GM21381 (cell line): Measurements from ENCODE around the gene PLAAT2.

ENCODE experiments used
- ATAC-seq: cut with Tn5 transposase; IDR thresholded peaks from one replicate; pipeline ENCODE4 v1.9.1; 2021; ENCODE audit warnings: mild to moderate bottlenecking, moderate library complexity; ENCODE audit not compliant: unreplicated experiment

Gene PLAAT2

DNA sequence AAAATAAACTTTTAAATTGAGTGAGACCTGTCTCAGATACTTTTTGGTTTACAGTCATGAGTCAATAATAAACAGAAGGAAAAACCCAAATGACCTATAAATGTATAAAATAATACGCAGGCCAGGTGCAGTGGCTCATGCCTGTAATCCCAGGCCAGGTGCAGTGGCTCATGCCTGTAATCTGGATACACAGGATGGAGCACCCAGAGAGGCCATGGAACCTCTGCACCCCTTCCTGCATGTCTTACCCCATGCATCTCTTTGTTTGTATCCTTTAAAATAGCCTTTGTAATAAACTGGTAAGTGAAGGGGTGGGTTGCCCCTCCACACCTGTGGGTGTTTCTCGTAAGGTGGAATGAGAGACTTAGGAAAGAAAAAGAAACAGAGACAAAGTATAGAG lies 35.5 kb downstream of the PLAAT2 start:
- no peak for ATAC-seq

GRCh38 chr11:63523151-63523550 lies 40.0 kb downstream of the PLAAT2 start:
- ATAC-seq, result no peak

GRCh38 chr11:63521896-63522295 lies 41.3 kb downstream of the PLAAT2 start:
- ATAC-seq, result no peak

DNA sequence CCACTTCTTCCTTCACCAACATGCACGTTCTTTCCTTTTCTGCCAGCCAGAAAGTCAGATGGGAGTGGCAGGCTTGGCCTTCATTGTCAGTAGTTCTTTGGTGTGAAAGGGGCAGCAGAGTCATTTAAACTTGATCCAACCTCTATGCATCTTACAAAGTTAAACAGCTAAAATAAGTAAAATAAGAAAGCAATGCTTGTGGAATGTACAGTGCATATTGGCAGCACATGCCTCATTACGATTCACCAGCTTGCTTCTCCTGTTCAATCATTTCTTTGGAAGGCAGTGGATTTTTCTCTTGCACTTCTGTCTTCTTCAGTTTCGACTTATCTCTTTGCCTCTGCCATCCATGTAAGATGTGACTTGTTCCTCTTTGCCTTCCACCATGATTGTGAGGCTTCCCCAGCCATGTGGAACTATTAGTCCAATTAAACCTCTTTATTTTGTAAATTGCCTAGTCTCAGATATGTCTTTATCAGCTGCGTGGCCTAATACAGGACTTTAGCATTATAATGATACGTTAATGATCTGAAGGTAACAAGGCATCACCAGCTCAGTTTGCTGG lies 42.5 kb downstream of the PLAAT2 start:
- no peak for ATAC-seq

DNA sequence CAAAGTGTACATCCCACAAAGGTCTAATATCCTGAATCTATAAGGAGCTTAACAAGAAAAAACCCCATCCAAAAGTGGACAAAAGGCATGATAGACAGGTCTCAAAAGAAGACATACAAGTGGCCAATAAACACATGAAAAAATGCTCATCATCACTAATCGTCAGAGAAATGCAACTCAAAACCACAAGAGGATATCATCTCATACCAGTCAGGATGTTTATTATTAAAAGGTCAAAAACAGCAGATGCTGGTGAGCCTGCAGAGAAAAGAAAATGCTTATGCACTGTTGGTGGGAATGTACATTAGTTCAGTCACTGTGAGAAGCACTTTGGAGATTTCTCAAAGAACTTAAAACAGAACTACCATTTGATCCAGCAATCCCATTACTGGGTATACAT lies 44.6 kb downstream of the PLAAT2 start:
- no peak for ATAC-seq

DNA sequence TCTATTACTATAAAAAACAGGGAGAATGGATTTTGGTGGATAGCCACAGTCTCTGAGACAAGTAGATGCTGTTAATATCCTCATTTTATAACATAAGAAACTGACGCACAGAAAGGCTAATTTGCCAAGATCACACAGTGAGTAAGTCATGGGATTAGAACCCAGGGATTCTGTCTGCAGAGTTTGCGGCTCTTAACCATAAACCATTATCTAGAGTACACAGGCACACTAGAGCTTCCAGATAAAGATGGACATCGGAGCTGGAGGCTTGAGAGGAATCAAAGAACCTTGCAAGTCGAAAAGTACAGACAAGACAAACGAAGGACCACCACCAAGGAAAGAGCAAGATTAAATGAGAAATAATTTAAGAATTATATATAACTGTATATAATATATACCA lies 46.0 kb downstream of the PLAAT2 start:
- ATAC-seq, result no peak

- ATAC-seq, result no peak
These were observed 47.1 kb downstream of the PLAAT2 start for GRCh38 chr11:63516109-63516508.

DNA sequence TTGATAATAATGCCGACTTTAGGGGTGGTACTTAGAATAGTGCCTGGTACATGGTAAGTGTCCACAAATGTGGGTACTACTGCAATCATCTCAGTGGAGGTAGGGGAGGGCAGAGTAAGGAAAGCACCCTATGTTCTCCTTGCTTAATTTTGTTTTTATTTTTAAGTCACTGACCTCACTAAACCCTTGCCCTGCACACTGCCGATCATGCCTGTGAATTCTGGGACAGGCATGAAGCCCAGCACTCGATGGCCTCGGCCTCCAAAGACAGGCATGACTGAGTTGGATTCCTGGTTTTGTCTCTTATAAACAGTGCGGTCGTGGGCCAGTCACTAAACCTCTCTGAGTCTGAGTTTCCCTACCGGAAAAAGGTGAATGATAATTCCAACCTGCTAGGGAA lies 50.4 kb downstream of the PLAAT2 start:
- no peak for ATAC-seq

GRCh38 chr11:63511048-63511748 lies 52.0 kb downstream of the PLAAT2 start:
- ATAC-seq, result no peak

DNA sequence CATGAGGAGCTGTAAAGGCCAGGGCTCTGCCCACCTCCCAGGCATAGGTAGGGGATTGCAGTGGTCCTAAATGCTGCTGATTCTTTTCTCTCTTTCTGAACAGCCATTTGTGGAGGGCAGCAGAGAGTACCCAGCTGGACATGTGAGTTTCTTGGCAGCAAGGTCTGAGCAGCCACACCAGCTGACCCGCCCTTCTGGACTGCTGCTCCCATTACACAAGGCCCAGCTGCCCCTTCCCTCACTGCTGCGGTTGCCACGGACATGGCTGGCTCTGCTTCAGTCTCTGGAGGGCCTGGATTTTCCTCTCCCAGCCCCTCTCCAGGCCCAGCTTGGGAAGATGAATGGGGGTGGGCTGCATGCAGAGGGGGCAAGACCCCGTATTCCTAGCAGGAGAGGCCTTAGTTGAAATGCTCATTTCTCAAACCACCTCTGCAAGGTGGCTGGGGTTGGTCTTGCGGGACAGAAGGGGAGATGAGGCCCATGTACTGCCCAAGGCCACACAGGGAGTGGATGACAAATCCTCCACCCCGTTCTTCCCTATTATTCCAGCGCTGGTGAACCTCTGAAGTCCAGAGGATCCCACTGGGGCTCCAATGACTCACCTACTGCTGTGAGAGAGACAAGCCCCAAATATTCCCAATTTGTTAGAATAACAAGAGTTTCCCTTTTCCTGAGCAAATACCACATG lies 52.7 kb downstream of the PLAAT2 start:
- ATAC-seq, result no peak

DNA sequence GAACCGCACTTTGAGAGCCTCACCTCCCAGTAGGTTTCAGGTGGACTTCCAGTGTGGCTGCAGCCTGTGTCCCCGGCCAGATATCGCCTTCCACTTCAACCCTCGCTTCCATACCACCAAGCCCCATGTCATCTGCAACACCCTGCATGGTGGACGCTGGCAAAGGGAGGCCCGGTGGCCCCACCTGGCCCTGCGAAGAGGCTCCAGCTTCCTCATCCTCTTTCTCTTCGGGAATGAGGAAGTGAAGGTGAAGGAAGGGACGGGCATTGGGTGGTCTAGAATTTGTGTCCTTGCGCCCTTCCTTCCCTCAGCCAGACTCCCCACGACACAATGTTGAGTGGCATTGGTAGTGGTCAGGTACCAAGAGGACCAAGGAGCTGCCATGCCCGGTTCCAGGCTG lies 54.4 kb downstream of the PLAAT2 start:
- ATAC-seq, result no peak

- no peak for ATAC-seq
These were observed 55.2 kb downstream of the PLAAT2 start for GRCh38 chr11:63508009-63508408.

DNA sequence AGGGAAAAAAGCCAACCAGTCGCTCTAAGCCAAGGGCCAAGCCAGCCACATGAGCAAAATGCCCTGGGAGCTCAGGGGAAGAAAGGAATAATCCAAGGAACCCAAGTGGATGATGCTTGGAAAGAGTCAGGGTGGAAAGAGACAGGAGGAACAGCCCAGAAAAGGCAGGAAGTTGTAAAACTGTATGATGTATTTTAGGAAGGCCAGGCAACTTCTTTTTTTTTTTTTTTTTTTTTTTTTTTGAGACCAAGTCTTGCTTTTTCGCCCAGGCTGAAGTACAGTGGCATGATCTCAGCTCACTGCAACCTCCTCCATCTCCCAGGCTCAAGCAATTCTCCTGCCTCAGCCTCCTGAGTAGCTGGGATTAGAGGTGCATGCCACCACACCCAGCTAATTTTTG lies 55.7 kb downstream of the PLAAT2 start:
- no peak for ATAC-seq

DNA sequence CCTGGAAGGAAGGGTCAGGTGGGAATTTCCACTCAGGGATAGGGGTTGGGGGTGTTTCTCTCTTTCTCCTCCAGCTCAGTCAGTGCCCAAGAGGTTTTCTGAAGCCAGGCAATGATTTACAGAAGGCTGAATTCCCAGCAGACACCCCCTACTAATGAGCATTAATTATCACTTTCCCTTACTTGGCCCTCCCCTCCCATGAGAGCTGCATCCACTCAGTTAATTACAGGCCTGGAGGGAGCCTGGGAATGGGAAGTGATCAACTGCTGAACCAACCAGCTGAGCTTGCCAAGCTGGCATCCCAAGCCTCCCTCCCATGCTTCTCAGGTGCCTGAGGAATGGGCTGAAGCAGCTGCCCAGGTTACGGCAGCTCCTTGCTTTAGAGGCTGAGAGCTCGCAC lies 56.3 kb downstream of the PLAAT2 start:
- no peak for ATAC-seq

GRCh38 chr11:63505857-63506528 lies 57.2 kb downstream of the PLAAT2 start, which contains the start of gene LGALS12:
Gene LGALS12 (plus strand): TSS chr11:63506084. CDS start chr11:63506459, 375 bp downstream.
- ATAC-seq, result no peak

- no peak for ATAC-seq
These were observed 58.1 kb downstream of the PLAAT2 start for GRCh38 chr11:63504933-63505586.

- ATAC-seq, result no peak
These were observed 59.1 kb downstream of the PLAAT2 start for GRCh38 chr11:63504054-63504453.

GRCh38 chr11:63503492-63503891 lies 59.7 kb downstream of the PLAAT2 start:
- ATAC-seq, result no peak
